Keratinocyte (primary cell): ENCODE data around the gene FBXL14. TPM values are rescaled to one million over a fixed set of nuclear protein-coding genes. Genes with fewer than 3 reads are reported as not detected.

Experiments used
- DNase-seq: peaks from one replicate; pipeline ENCODE4 v3.0.0-alpha.2; 2011; ENCODE audit warnings: low read depth, missing footprints, low spot score
- FAIRE-seq: peaks from 2 replicates; lab custom pipeline; 2011; peaks lifted over from hg19 to GRCh38; lab: Jason Lieb, UNC
- H2AFZ ChIP-seq: 2 replicates; pipeline ENCODE4 v1.6.0; 2012; ENCODE audit warnings: low read length, control low read depth, inconsistent platforms; ENCODE audit not compliant: control insufficient read depth
- H3K27ac ChIP-seq: 2 replicates; pipeline ENCODE4 v1.5.1; 2011; ENCODE audit warnings: low read length; ENCODE audit not compliant: control insufficient read depth, insufficient read depth
- H3K27me3 ChIP-seq: 3 replicates; pipeline ENCODE4 v1.6.0; 2011; ENCODE audit warnings: low read length; ENCODE audit not compliant: control insufficient read depth, insufficient read depth; ENCODE audit errors: extremely low read depth
- H3K36me3 ChIP-seq, 2 experiments: 2 replicates in 1 of 2; 3 replicates in 1 of 2; pipeline ENCODE4 v1.5.1; 2011; ENCODE audit warnings: low read length in 2 of 2, mild to moderate bottlenecking in 1 of 2; ENCODE audit not compliant: control insufficient read depth in 2 of 2, insufficient read depth in 2 of 2; ENCODE audit errors: extremely low read depth in 1 of 2
- H3K4me1 ChIP-seq: 3 replicates; pipeline ENCODE4 v1.5.1; 2011; ENCODE audit warnings: low read length; ENCODE audit not compliant: control insufficient read depth, insufficient read depth; ENCODE audit errors: extremely low read depth
- H3K4me2 ChIP-seq: 3 replicates; pipeline ENCODE4 v1.6.0; 2011; ENCODE audit warnings: low read depth, low read length; ENCODE audit not compliant: control insufficient read depth, insufficient read depth; ENCODE audit errors: extremely low read depth
- H3K4me3 ChIP-seq, 3 experiments: fragments of 200-600 bp in 1 of 3; sonication (generic) in 1 of 3; 2 replicates in 2 of 3; 3 replicates in 1 of 3; pipeline ENCODE4 v1.5.1; 2011 to 2016; ENCODE audit warnings: low read length in 3 of 3, mild to moderate bottlenecking in 3 of 3, control low read depth in 2 of 3, inconsistent platforms in 1 of 3, low read depth in 1 of 3, mixed read lengths in 1 of 3, mixed run types in 1 of 3, moderate library complexity in 1 of 3; ENCODE audit not compliant: control insufficient read depth in 2 of 3, insufficient read depth in 2 of 3; ENCODE audit errors: extremely low read depth in 1 of 3
- H3K79me2 ChIP-seq: 2 replicates; pipeline ENCODE4 v1.6.0; 2012; ENCODE audit warnings: low read length; ENCODE audit not compliant: control insufficient read depth, insufficient read depth
- H3K9ac ChIP-seq: 3 replicates; pipeline ENCODE4 v1.6.0; 2011; ENCODE audit warnings: low read length; ENCODE audit not compliant: control insufficient read depth, insufficient read depth; ENCODE audit errors: extremely low read depth
- H3K9me1 ChIP-seq: 3 replicates; pipeline ENCODE4 v1.6.0; 2011; ENCODE audit warnings: low read length; ENCODE audit not compliant: control insufficient read depth, insufficient read depth; ENCODE audit errors: extremely low read depth
- H3K9me3 ChIP-seq: 2 replicates; pipeline ENCODE4 v1.5.1; 2012; ENCODE audit warnings: low read depth, low read length; ENCODE audit not compliant: control insufficient read depth
- H4K20me1 ChIP-seq: 3 replicates; pipeline ENCODE4 v1.6.0; 2011; ENCODE audit warnings: low read length; ENCODE audit not compliant: control insufficient read depth, insufficient read depth; ENCODE audit errors: extremely low read depth
- EZH2 ChIP-seq: IDR thresholded peaks from one replicate; pipeline ENCODE4 v1.6.1; 2012; ENCODE audit warnings: inconsistent platforms, mild to moderate bottlenecking, low read length, moderate library complexity
- dilution Hi-C: fragments of 300-500 bp; cut with MboI; formaldehyde crosslinking; loops from one replicate; pipeline ENCODE4 v1.7.0; 2020; ENCODE audit warnings: low sequenced_read_pairs; ENCODE audit not compliant: extremely low pct_ligation_motif_present
- polyA plus RNA-seq, 5 experiments: library from polyadenylated mRNA; depleted of rRNA in 3 of 5; stranded (reverse) in 3 of 5; stranded (forward) in 1 of 5; unstranded in 1 of 5; fragments of >200 nt; gene quantifications; 1 replicate in 1 of 5; 2 replicates in 3 of 5; 3 replicates in 1 of 5; pipeline versions ENCODE4 v1.2.1 to v1.2.3, GENCODE V29; 2011 to 2012; ENCODE audit warnings: missing spikeins in 2 of 5, low read depth in 1 of 5, low replicate concordance in 1 of 5
- TF ChIP-seq, protein P1 (sequence below), 3 experiments: IDR thresholded peaks in 1 of 3; conservative IDR thresholded peaks in 1 of 3; optimal IDR thresholded peaks in 1 of 3; 2 replicates in 2 of 3; 3 replicates in 1 of 3; pipeline versions ENCODE3 to v1.5.1; 2011; ENCODE audit warnings: low read length in 3 of 3, mild to moderate bottlenecking in 3 of 3, moderate library complexity in 2 of 3, control low read depth in 1 of 3, inconsistent platforms in 1 of 3; ENCODE audit not compliant: insufficient read depth in 2 of 3; ENCODE audit errors: extremely low read depth in 1 of 3

The FBXL14 gene
- polyA plus RNA-seq, 1 donor (not counting 4 experiments of a cell fraction or from before 2014, with no cell fraction given): 1.8 TPM

DNA sequence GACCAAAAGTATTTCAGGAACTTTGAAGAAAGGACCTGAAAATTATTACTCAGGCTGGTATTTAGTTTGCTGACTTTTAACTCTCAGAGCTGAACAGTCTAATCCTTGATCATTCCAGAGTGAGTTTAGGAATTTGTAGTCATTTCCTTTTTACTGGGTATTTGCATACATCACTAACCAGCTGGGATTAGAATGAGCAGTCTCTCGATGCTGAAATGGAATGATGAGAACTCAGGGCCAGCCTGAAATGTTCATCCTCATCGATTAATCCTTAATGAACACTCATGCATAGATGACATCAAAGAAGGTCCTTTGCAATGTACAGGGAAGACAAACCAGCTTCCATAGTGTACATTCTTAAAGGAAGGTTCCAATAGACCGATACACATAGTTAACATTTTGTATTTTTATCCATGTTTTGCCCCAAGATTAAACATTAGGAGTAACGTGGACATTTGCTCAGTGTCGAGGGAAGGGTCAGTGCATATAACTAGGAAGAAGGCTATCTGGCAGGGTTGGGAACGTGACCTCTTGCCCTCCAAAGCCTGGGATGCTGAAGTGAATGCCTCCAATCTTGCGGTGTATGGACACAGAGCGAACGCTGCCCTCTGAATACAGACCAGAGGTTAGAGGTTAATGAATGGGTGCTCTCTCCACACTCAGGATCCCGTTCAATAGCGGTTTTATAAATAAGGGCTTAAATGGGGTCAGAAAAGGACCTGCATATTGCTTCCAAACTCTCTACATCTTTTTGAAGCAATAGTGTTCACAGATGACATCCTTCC is 14.5 kb downstream of the FBXL14 start:
- DNase-seq (no peak), FAIRE-seq (no peak)
- no peak overlapping the region for H3K9ac ChIP-seq
- H3K79me2 ChIP-seq: peaks cover 11% of the 10 kb centered on the region
- H3K27ac ChIP-seq: no peak overlapping the region
- no peaks in the 10 kb centered on the region for H4K20me1 ChIP-seq
- no peak for TF ChIP-seq EZH2
- TF ChIP-seq, protein P1, sequence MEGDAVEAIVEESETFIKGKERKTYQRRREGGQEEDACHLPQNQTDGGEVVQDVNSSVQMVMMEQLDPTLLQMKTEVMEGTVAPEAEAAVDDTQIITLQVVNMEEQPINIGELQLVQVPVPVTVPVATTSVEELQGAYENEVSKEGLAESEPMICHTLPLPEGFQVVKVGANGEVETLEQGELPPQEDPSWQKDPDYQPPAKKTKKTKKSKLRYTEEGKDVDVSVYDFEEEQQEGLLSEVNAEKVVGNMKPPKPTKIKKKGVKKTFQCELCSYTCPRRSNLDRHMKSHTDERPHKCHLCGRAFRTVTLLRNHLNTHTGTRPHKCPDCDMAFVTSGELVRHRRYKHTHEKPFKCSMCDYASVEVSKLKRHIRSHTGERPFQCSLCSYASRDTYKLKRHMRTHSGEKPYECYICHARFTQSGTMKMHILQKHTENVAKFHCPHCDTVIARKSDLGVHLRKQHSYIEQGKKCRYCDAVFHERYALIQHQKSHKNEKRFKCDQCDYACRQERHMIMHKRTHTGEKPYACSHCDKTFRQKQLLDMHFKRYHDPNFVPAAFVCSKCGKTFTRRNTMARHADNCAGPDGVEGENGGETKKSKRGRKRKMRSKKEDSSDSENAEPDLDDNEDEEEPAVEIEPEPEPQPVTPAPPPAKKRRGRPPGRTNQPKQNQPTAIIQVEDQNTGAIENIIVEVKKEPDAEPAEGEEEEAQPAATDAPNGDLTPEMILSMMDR (optimal IDR thresholded peaks at IDR 0.05 in 1 of 3, IDR thresholded peaks at IDR 0.05 in 1 of 3, conservative IDR thresholded peaks at IDR 0.05 in 1 of 3; ENCODE audit: extremely low read depth in 1 of 3, insufficient read depth in 2 of 3, low read length in 3 of 3): no peak
- H3K27me3 ChIP-seq: no peaks in the 10 kb centered on the region
- dilution Hi-C loops: no loop called here
- no peaks in the 10 kb centered on the region for H3K9me3 ChIP-seq
- H3K9me1 ChIP-seq: no peaks in the 10 kb centered on the region
- H3K4me3 ChIP-seq: no peak overlapping the region
- H3K36me3 ChIP-seq: peaks cover 0 to 2% of the 10 kb centered on the region in 2 experiments
- no peaks in the 10 kb centered on the region for H3K4me1 ChIP-seq
- H2AFZ ChIP-seq: no peak overlapping the region
- no peak overlapping the region for H3K4me2 ChIP-seq

- no peak for DNase-seq
- no peak for FAIRE-seq
- H3K36me3 ChIP-seq: no peaks in the 10 kb centered on the region
- no peaks in the 10 kb centered on the region for H3K9me1 ChIP-seq
- H3K4me1 ChIP-seq: no peaks in the 10 kb centered on the region
- H3K4me2 ChIP-seq: no peak overlapping the region
- no peaks in the 10 kb centered on the region for H3K9me3 ChIP-seq
- dilution Hi-C loops: no loop called here
- no peaks in the 10 kb centered on the region for H4K20me1 ChIP-seq
- no peak overlapping the region for H3K4me3 ChIP-seq
- no peaks in the 10 kb centered on the region for H3K27me3 ChIP-seq
- H3K9ac ChIP-seq: no peak overlapping the region
- H2AFZ ChIP-seq: no peak overlapping the region
- TF ChIP-seq EZH2: no peak
- TF ChIP-seq, protein P1 (optimal IDR thresholded peaks at IDR 0.05 in 1 of 3, IDR thresholded peaks at IDR 0.05 in 1 of 3, conservative IDR thresholded peaks at IDR 0.05 in 1 of 3; ENCODE audit: extremely low read depth in 1 of 3, insufficient read depth in 2 of 3, low read length in 3 of 3): no peak
- no peak overlapping the region for H3K27ac ChIP-seq
- H3K79me2 ChIP-seq: peaks cover 20% of the 10 kb centered on the region
Observed at GRCh38 chr12:1576410-1577241, 17.8 kb downstream of the FBXL14 start.
